HepG2 (cell line): ENCODE data around the gene BEST2. TPM values are rescaled to one million over a fixed set of nuclear protein-coding genes. Genes with fewer than 3 reads are reported as not detected.

Experiments
- CCDC6 ChIP-seq: sonication (generic); formaldehyde crosslinking; IDR thresholded peaks from 2 replicates; pipeline ENCODE4 v1.8.1; 2022; ENCODE audit warnings: mild to moderate bottlenecking, missing genetic modification reagents, moderate library complexity
- FOXP1 ChIP-seq, 2 experiments: fragments of 450-650 bp in 1 of 2; IDR thresholded peaks; 2 replicates each; pipeline ENCODE4 v1.6.1; 2017 to 2018; ENCODE audit warnings: antibody characterized with exemption in 1 of 2
- IRF2 ChIP-seq: IDR thresholded peaks from 2 replicates; pipeline ENCODE4 v1.6.1; 2018; ENCODE audit warnings: missing genetic modification reagents, missing compliant biosample characterization
- JUN ChIP-seq: sonication (generic); formaldehyde crosslinking; IDR thresholded peaks from 2 replicates; pipeline ENCODE4 v1.4.0; 2020; ENCODE audit warnings: mild to moderate bottlenecking, missing genetic modification reagents
- KDM5A ChIP-seq: fragments of 200-600 bp; sonication (generic); IDR thresholded peaks from 2 replicates; pipeline ENCODE4 v1.7.0; 2018; ENCODE audit warnings: antibody characterized with exemption, mild to moderate bottlenecking, low read length, borderline replicate concordance
- LCORL ChIP-seq, 2 experiments: fragments of 450-650 bp in 1 of 2; sonication (generic) in 1 of 2; formaldehyde crosslinking in 1 of 2; IDR thresholded peaks; 2 replicates each; pipeline versions ENCODE4 v1.5.0 to v1.6.1; 2017 to 2020; ENCODE audit warnings: antibody characterized with exemption in 1 of 2, missing genetic modification reagents in 1 of 2
- NCOR1 ChIP-seq: fragments of 200-600 bp; sonication (generic); IDR thresholded peaks from 2 replicates; pipeline ENCODE4 v1.7.0; 2017; ENCODE audit warnings: antibody characterized with exemption, low read length, borderline replicate concordance
- ONECUT2 ChIP-seq: sonication (generic); formaldehyde crosslinking; IDR thresholded peaks from 2 replicates; pipeline ENCODE4 v1.4.0; 2020; ENCODE audit warnings: missing genetic modification reagents
- PHF20 ChIP-seq: sonication (generic); formaldehyde crosslinking; IDR thresholded peaks from 2 replicates; pipeline ENCODE4 v1.5.0; 2020; ENCODE audit warnings: mild to moderate bottlenecking, missing genetic modification reagents
- PHF21A ChIP-seq: sonication (generic); formaldehyde crosslinking; IDR thresholded peaks from 2 replicates; pipeline ENCODE4 v1.5.0; 2020; ENCODE audit warnings: mild to moderate bottlenecking, missing genetic modification reagents
- POLR2A ChIP-seq, 2 experiments: IDR thresholded peaks; 2 replicates each; pipeline ENCODE4 v1.6.1; 2011; ENCODE audit warnings: low read depth in 2 of 2, low read length in 2 of 2, mild to moderate bottlenecking in 1 of 2, moderate library complexity in 1 of 2; ENCODE audit not compliant: insufficient read depth in 1 of 2
- REL ChIP-seq: sonication (generic); formaldehyde crosslinking; conservative IDR thresholded peaks from 2 replicates; pipeline ENCODE4 v1.8.0; 2022; ENCODE audit warnings: mild to moderate bottlenecking, missing genetic modification reagents, moderate library complexity
- RORA ChIP-seq: sonication (generic); formaldehyde crosslinking; IDR thresholded peaks from 2 replicates; pipeline ENCODE4 v1.5.0; 2020; ENCODE audit warnings: mild to moderate bottlenecking, missing genetic modification reagents, moderate library complexity
- TCF12 ChIP-seq, 2 experiments: fragments of 450-650 bp in 1 of 2; sonication (generic) in 1 of 2; formaldehyde crosslinking in 1 of 2; IDR thresholded peaks; 2 replicates each; pipeline versions ENCODE4 v1.6.1 to v1.8.0; 2017 to 2022; ENCODE audit warnings: antibody characterized with exemption in 1 of 2, mild to moderate bottlenecking in 1 of 2, missing genetic modification reagents in 1 of 2, moderate library complexity in 1 of 2
- YEATS4 ChIP-seq: sonication (generic); formaldehyde crosslinking; IDR thresholded peaks from 2 replicates; pipeline ENCODE4 v1.4.0; 2020; ENCODE audit warnings: missing genetic modification reagents, borderline replicate concordance
- ZBTB38 ChIP-seq: sonication (generic); formaldehyde crosslinking; IDR thresholded peaks from 2 replicates; pipeline ENCODE4 v1.5.1; 2020; ENCODE audit warnings: mild to moderate bottlenecking, missing genetic modification reagents
- ZBTB7B ChIP-seq: sonication (generic); formaldehyde crosslinking; IDR thresholded peaks from 2 replicates; pipeline ENCODE4 v1.4.0; 2020; ENCODE audit warnings: missing genetic modification reagents
- ZNF136 ChIP-seq: sonication (generic); formaldehyde crosslinking; IDR thresholded peaks from 2 replicates; pipeline ENCODE4 v1.8.1; 2022; ENCODE audit warnings: low read depth, mild to moderate bottlenecking, moderate library complexity, missing genetic modification reagents
- ZNF333 ChIP-seq: sonication (generic); formaldehyde crosslinking; IDR thresholded peaks from 2 replicates; pipeline ENCODE4 v1.4.0; 2020; ENCODE audit warnings: mild to moderate bottlenecking, missing genetic modification reagents, borderline replicate concordance
- ZNF441 ChIP-seq: sonication (generic); formaldehyde crosslinking; IDR thresholded peaks from 2 replicates; pipeline ENCODE4 v1.7.0; 2021; ENCODE audit warnings: missing genetic modification reagents, borderline replicate concordance
- ZNF660 ChIP-seq: sonication (generic); formaldehyde crosslinking; IDR thresholded peaks from 2 replicates; pipeline ENCODE4 v1.5.1; 2020; ENCODE audit warnings: mild to moderate bottlenecking, low read depth, missing genetic modification reagents, borderline replicate concordance
- polyA plus RNA-seq, 8 experiments: library from polyadenylated mRNA; depleted of rRNA in 3 of 8; stranded (reverse) in 7 of 8; unstranded in 1 of 8; fragments of >200 nt; fragmentation: Illumina TruSeq in 4 of 8; extraction: Trizol in 4 of 8; gene quantifications; 2 replicates each; pipeline versions ENCODE4 v1.2.1 to v1.2.3, GENCODE V29; 2011 to 2016; ENCODE audit warnings: low read depth in 4 of 8, missing spikeins in 1 of 8, mixed read lengths in 1 of 8; ENCODE audit not compliant: insufficient read depth in 1 of 8
- total RNA-seq, 5 experiments: library from RNA; depleted of rRNA; stranded (reverse); fragments of >200 nt; fragmentation: Illumina TruSeq; extraction: Trizol; gene quantifications; 2 replicates each; pipeline ENCODE4 v1.2.3, GENCODE V29; 2016; ENCODE audit warnings: low read depth in 1 of 5
- TF ChIP-seq, protein P1 (sequence below), 2 experiments: sonication (generic) in 1 of 2; formaldehyde crosslinking in 1 of 2; IDR thresholded peaks; 2 replicates each; pipeline versions ENCODE4 v1.4.0 to v1.6.1; 2018 to 2020; ENCODE audit warnings: missing genetic modification reagents in 2 of 2, borderline replicate concordance in 1 of 2, low read depth in 1 of 2, mild to moderate bottlenecking in 1 of 2, missing biosample characterization in 1 of 2
- TF ChIP-seq, protein P2 (sequence below): sonication (generic); formaldehyde crosslinking; IDR thresholded peaks from 2 replicates; pipeline ENCODE4 v1.8.1; 2022; ENCODE audit warnings: low read depth, mild to moderate bottlenecking, missing genetic modification reagents
- TF ChIP-seq, protein P3 (sequence below): sonication (generic); formaldehyde crosslinking; IDR thresholded peaks from 2 replicates; pipeline ENCODE4 v1.4.0; 2020; ENCODE audit warnings: missing genetic modification reagents

The BEST2 gene
- total and polyA plus RNA-seq, 2 of the 13 experiments (the other 11 are each of a cell fraction or from before 2014, with no cell fraction given): not detected

DNA sequence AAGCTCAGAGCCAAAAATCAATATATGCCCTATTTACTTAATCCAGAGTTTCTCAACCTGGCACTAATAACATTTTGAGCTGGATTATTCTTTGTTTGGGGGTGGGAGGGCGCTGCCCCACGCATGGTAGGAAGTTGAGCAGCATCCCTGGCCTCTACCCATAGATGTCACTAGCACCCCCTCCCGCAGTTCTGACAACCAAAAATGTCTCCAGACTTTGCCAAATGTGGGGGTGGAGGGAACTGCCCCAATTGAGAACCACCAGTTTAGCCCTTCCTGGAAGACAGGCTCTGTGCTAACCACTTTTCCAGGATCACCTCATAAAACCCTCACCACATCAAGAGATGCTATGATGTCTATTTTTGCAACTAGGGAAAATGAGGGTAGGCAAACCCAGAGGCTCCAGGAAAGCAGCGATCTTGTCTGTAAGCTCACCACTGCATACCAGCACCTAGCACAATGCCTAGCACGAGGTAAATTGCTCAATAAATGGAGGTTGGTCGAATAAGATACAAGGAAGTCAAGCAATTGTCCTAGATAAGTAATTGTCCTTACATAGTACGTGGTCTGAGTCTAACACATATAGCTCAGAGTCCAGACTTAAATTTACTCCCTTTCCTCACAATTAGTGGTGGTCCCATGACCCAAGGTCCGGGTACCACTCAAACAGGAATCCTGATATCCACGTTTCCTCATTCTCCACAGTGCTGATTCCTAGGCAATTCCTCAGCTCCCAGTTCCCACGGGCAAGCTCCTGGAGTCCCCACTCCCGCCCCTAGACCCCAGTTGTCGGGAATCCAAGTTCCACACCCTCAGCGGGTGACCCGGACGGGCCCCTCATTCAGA, 18.0 kb upstream of the BEST2 start (continued):
- peak; percentile 63; the same call in 1 of the 2 replicates for TF ChIP-seq NCOR1
- TF ChIP-seq, protein P1, sequence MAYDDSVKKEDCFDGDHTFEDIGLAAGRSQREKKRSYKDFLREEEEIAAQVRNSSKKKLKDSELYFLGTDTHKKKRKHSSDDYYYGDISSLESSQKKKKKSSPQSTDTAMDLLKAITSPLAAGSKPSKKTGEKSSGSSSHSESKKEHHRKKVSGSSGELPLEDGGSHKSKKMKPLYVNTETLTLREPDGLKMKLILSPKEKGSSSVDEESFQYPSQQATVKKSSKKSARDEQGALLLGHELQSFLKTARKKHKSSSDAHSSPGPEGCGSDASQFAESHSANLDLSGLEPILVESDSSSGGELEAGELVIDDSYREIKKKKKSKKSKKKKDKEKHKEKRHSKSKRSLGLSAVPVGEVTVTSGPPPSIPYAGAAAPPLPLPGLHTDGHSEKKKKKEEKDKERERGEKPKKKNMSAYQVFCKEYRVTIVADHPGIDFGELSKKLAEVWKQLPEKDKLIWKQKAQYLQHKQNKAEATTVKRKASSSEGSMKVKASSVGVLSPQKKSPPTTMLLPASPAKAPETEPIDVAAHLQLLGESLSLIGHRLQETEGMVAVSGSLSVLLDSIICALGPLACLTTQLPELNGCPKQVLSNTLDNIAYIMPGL (CRISPR knock-in tag; IDR thresholded peaks at IDR 0.05; ENCODE audit: borderline replicate concordance in 1 of 2, low read depth in 1 of 2): peak in 1 of 2 experiments; percentile 20; a peak in 1 of 4 replicates
- no peak for TF ChIP-seq ZBTB7B (CRISPR knock-in tag)
- TF ChIP-seq LCORL (IDR thresholded peaks at IDR 0.05): no peak
- TF ChIP-seq LCORL (CRISPR knock-in tag; IDR thresholded peaks at IDR 0.05): peak; percentile 59; the same call in 1 of the 2 replicates
- TF ChIP-seq IRF2 (CRISPR knock-in tag): no peak
- no peak for TF ChIP-seq CCDC6
- no peak for TF ChIP-seq RORA (CRISPR knock-in tag)
- TF ChIP-seq KDM5A: no peak
- no peak for TF ChIP-seq ZNF136 (CRISPR knock-in tag)
- TF ChIP-seq, protein P2, sequence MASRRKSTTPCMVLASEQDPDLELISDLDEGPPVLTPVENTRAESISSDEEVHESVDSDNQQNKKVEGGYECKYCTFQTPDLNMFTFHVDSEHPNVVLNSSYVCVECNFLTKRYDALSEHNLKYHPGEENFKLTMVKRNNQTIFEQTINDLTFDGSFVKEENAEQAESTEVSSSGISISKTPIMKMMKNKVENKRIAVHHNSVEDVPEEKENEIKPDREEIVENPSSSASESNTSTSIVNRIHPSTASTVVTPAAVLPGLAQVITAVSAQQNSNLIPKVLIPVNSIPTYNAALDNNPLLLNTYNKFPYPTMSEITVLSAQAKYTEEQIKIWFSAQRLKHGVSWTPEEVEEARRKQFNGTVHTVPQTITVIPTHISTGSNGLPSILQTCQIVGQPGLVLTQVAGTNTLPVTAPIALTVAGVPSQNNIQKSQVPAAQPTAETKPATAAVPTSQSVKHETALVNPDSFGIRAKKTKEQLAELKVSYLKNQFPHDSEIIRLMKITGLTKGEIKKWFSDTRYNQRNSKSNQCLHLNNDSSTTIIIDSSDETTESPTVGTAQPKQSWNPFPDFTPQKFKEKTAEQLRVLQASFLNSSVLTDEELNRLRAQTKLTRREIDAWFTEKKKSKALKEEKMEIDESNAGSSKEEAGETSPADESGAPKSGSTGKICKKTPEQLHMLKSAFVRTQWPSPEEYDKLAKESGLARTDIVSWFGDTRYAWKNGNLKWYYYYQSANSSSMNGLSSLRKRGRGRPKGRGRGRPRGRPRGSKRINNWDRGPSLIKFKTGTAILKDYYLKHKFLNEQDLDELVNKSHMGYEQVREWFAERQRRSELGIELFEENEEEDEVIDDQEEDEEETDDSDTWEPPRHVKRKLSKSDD (CRISPR knock-in tag): no peak
- no peak for TF ChIP-seq ZNF441 (CRISPR knock-in tag)
- TF ChIP-seq REL (CRISPR knock-in tag): 0 out of 2 replicates have a peak, but pooled peaks have one; percentile 20
- TF ChIP-seq, protein P3, sequence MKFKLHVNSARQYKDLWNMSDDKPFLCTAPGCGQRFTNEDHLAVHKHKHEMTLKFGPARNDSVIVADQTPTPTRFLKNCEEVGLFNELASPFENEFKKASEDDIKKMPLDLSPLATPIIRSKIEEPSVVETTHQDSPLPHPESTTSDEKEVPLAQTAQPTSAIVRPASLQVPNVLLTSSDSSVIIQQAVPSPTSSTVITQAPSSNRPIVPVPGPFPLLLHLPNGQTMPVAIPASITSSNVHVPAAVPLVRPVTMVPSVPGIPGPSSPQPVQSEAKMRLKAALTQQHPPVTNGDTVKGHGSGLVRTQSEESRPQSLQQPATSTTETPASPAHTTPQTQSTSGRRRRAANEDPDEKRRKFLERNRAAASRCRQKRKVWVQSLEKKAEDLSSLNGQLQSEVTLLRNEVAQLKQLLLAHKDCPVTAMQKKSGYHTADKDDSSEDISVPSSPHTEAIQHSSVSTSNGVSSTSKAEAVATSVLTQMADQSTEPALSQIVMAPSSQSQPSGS (CRISPR knock-in tag): no peak
- no peak for TF ChIP-seq FOXP1 (IDR thresholded peaks at IDR 0.05)
- no peak for TF ChIP-seq FOXP1 (CRISPR knock-in tag; IDR thresholded peaks at IDR 0.05)
- no peak for TF ChIP-seq PHF20 (CRISPR knock-in tag)
- TF ChIP-seq ZNF660 (CRISPR knock-in tag): no peak
- TF ChIP-seq TCF12 (IDR thresholded peaks at IDR 0.05): no peak
- TF ChIP-seq TCF12 (CRISPR knock-in tag; IDR thresholded peaks at IDR 0.05): no peak
- TF ChIP-seq POLR2A (IDR thresholded peaks at IDR 0.05; ENCODE audit: insufficient read depth in 1 of 2, low read depth in 2 of 2, low read length in 2 of 2): no peak; a peak in 1 of 4 replicates
- no peak for TF ChIP-seq JUN (CRISPR knock-in tag)
- TF ChIP-seq ONECUT2: peak; percentile 40; the same call in 1 of the 2 replicates
- no peak for TF ChIP-seq ZNF333 (CRISPR knock-in tag)
- TF ChIP-seq YEATS4 (CRISPR knock-in tag): no peak
- TF ChIP-seq PHF21A (CRISPR knock-in tag): no peak
- no peak for TF ChIP-seq ZBTB38 (CRISPR knock-in tag)
